ENCODE measurements around the gene BRINP3.

BRINP3 gene

GRCh38 chr1:190444464-190444863, 33.2 kb downstream of the BRINP3 start:
- no peak for DNase-seq

GRCh38 chr1:190439447-190439846, 38.2 kb downstream of the BRINP3 start:
- DNase-seq: no peak

GRCh38 chr1:190436615-190437014, 41.0 kb downstream of the BRINP3 start:
- no peak for DNase-seq

- DNase-seq: no peak
Observed at GRCh38 chr1:190429932-190430331, 47.7 kb downstream of the BRINP3 start.

DNA sequence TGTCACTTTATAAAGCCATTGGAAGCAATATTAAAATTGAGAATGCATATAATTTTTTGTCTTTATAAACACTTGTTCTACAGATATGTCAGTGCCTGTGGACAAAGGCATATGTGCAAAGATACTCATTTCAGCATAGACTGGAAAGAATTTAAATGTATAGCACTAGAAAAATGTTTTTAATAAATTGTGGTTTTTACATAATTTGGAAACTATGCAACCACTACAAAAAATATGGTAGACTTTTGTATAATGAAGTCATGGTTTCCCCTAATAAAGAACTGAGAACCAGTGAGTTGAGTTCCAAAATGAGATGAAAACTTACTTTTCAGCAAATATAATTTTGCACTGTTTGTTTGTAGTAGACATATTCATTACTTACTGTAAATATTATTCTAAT, 48.5 kb downstream of the BRINP3 start:
- DNase-seq: no peak

DNA sequence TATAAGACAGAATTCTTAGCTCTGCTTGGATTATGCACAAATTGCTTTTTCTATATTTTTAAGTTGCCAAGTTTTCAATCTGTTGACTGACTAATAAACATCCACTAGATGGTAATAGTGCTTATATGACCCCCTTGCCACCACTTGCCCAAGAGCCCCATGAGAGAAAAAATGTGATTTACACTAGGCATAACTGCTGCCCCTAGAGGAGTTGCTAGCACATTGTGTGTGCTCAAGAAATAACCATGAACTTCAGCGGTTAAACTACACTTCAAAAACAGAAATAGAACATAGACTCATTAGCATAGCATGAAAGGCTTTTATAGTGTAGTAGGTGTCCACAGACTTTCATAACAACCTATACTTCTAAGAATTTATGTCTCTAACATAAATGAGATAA, 61.4 kb downstream of the BRINP3 start:
- DNase-seq: no peak

DNA sequence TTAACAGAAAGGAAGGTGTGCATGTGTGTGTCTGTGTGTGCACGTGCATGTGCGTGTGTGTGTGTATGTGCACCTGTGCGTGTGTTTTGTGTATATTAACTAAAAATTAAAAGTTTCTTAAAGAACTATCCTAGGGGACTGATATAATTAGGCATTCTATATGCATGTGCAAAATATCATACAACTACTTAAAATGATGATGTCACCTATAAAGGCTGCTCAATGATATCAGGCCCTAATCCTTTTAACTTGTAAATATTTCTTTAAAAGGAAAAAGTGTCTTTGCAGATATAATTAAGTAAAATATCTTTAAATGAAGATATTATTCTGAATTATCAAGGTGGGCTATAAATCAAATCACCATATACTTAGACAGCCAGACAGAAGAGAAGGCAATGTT, 64.5 kb downstream of the BRINP3 start:
- DNase-seq: no peak

DNA sequence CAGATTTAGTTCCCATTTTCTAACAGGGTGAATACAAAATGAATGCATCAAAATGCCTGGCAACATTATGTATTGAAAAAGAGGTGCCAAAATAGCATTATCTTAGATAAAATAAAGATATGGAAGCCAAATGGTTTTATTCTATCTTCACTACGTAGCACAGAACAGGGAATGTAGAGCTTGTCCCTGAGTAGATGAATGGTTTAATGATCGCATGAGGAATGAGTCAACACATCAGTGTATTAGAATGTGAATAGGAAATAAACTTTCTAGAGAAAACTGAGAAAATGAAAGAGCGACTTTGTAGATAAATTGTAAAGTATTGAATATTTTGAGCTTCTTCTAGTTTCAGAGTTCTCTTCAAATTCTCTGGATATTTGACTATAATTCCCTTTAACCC, 74.3 kb downstream of the BRINP3 start:
- DNase-seq: no peak

GRCh38 chr1:190399233-190399632, 78.4 kb downstream of the BRINP3 start:
- DNase-seq: no peak

- DNase-seq: no peak
Observed at GRCh38 chr1:190391582-190391981, 86.1 kb downstream of the BRINP3 start.

- no peak for DNase-seq
Observed at GRCh38 chr1:190377991-190378390, 99.7 kb downstream of the BRINP3 start.

DNA sequence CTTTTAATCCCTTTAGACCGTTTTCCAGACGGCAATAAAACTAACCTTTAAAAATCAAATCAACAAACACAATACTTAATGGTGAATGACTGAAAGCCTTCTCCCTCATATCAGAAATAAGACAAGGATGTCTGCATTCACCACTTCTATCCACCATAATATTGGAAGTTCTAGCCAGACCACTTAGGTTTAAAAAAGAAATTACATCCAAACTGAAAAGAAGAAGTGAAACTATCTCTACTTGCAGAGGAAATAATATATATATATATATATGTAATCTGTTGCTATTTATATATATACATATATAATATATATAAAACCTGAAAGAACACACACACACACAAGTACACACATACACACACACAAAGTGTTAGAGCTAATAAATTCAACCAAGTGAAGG, 100.4 kb downstream of the BRINP3 start:
- DNase-seq: no peak

- DNase-seq: no peak
Observed at GRCh38 chr1:190376044-190376443, 101.6 kb downstream of the BRINP3 start.

GRCh38 chr1:190373705-190374336, 103.8 kb downstream of the BRINP3 start:
- DNase-seq: no peak

DNA sequence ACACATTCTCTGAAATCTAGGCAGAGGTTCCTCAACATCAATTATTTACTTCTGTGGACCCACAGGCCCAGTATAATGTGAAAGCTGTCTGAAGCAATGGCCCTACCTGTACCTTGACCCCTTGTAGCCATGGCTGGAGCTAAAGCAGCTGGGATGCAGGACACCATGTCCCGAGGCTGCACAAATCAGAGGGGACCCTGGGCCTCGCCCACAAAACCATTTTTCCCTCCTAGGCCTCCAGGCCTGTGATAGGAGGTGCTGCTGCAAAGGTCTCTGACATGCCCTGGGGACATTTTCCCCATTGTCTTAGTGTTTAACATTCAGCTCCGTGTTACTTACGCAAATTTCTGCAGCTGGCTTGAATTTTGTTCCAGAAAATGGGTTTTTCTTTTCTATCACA, 110.5 kb downstream of the BRINP3 start:
- DNase-seq: no peak

DNA sequence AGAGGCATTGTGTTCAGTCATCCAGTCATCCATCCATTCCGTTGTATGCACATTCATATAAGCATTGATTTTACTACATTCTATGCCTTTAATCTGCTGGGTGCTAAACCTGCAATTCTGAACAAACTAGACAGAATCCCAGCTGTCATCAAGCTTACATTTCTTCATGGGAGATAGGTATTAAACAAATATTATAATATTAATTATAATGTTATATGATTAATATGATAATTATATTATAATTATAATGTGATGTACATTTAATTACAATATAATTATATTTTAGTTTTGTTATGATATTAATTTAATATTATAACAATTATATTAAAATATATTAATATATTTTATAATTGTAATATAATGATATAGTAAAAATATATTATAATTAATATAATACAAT, 112.4 kb downstream of the BRINP3 start:
- no peak for DNase-seq

GRCh38 chr1:190353538-190354101, 124.0 kb downstream of the BRINP3 start:
- DNase-seq: no peak

DNA sequence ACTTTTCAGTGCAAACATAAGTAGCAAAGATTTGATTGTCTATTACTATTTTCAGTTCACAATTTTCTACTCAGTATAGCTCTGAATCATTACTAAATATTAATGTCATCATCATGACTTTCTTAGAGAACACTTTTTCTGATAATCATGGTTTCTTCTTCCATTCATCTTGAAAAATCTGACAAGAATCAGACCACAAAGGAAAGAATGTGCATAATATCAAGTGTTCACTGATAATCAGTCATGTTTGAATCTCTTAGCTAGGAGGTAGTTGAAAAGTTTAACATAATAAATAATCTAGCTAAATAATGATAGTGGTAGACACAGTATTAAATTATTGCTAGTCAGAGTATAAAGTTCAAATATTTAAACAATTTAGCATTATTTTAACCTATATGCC, 133.2 kb downstream of the BRINP3 start:
- no peak for DNase-seq

GRCh38 chr1:190338829-190339228, 138.8 kb downstream of the BRINP3 start:
- no peak for DNase-seq

DNA sequence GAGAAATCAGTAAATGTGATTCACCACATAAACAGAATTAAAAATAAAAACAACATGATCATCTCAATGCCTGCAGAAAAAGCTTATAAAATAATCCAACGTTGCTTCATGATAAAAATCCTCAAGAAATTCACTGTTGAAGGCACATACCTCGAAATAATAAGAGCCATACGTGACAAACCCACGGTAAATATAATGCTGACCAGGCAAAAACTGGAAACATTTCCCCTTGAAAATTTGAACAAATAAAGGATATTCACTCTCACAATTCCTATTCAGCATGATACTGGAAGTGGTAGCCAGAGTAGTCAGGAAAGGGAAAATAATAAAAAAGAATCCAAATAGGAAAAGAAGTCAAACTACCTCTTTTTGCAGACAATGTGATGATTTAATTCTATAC, 148.8 kb downstream of the BRINP3 start:
- no peak for DNase-seq

DNA sequence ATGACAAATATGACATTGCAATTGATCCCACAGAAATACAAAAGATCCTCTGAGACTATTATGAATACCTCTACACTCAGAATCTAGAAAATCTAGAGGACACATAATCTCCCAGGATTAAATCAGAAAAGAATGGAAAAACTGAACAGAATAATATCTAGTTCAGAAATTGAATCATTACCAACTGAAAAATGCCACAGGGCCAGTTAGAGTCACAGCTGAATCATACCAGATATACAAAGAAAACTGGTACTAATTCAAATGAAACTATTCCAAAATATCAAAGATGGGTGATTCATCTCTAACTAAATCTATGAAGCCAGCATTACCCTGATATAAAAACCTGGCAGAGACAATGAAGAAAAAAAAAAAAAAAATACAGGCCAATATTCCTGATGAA, 149.3 kb downstream of the BRINP3 start:
- no peak for DNase-seq

- no peak for DNase-seq
Observed at GRCh38 chr1:190327271-190327670, 150.4 kb downstream of the BRINP3 start.

DNA sequence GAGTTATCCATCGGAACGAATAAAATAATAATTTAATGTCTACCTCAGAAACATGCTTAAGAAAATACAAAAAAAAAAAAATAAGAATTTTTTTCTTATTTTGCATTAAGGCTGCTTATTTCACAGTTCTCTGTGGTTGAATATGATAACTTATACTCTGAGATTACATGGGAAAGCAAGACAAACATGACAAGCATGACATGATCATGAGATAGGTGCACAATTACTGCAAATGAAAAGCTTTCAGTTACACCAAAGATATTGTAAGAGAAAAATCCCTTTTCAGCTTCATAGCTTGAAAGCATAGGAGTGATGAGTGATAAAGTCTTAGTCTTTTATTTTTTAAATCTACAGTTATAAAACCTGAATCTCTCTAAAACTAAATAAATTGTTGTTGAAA, 154.1 kb downstream of the BRINP3 start:
- no peak for DNase-seq

DNA sequence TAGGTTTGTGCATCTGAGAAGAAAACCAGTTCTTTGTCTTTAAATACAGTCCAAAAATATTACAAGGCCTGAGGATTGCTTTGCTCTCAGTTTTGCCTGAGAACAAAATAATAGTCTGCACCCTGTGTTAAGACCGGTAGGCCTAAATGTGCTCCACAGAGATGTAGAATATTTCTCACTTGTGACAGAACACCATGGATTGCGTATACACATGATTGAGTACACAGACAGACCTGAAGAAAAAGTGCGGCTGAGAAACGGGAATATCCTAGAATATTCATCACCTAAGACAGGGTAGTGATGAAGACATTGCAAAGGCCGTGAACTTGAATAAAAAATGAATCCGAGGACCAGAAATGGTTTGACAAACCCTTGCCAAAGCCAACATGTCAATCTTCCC, 155.4 kb downstream of the BRINP3 start:
- no peak for DNase-seq

DNA sequence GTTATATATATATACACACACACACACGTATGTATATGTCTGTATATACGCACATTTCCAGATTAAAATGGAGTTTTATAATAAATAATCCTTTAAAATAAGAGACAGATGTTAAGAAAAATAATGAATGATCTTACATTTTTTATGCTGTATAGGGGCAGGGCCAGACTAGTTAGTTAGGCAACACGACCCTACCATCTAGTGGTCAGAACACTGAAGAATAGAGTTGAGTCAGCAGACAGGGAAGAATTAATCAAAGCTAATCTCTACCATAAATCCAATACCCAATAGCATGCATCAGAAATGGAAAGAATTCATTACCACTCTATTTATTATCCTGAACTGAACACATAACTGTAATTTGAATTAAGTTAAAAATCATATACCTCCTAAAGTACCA, 156.7 kb downstream of the BRINP3 start:
- DNase-seq: no peak
